Spleen (tissue), 11 donors: ENCODE data around the gene HSF2. TPM values are rescaled to one million over a fixed set of nuclear protein-coding genes. Genes with fewer than 3 reads are reported as not detected.

ENCODE experiments used
- DNase-seq: peaks from one replicate; pipeline ENCODE4 v3.0.0-alpha.2; 2020
- H3K27ac ChIP-seq, 8 donors: fragments of 200-600 bp; sonication (generic) in 7 of 8; 1 replicate in 4 of 8; 2 replicates in 4 of 8; pipeline versions ENCODE4 v1.5.0 to v1.8.0; 2016 to 2021; ENCODE audit warnings: inconsistent platforms in 4 of 8, mild to moderate bottlenecking in 4 of 8, moderate library complexity in 1 of 8
- H3K27me3 ChIP-seq, 7 donors: fragments of 200-600 bp; sonication (generic) in 6 of 7; replicated peaks in 1 of 7; 1 replicate in 4 of 7; 2 replicates in 3 of 7; pipeline versions ENCODE4 v1.5.0 to v1.8.0; 2016 to 2021; ENCODE audit warnings: inconsistent platforms in 3 of 7, mild to moderate bottlenecking in 1 of 7
- H3K36me3 ChIP-seq, 6 donors: fragments of 200-600 bp; sonication (generic) in 5 of 6; 1 replicate in 4 of 6; 2 replicates in 2 of 6; pipeline versions ENCODE4 v1.5.0 to v1.8.0; 2016 to 2021; ENCODE audit warnings: inconsistent platforms in 2 of 6
- H3K4me1 ChIP-seq, 6 donors: fragments of 200-600 bp; sonication (generic) in 5 of 6; 1 replicate in 3 of 6; 2 replicates in 3 of 6; pipeline versions ENCODE4 v1.5.0 to v1.8.0; 2016 to 2021; ENCODE audit warnings: inconsistent platforms in 3 of 6
- H3K4me3 ChIP-seq, 8 donors: fragments of 200-600 bp; sonication (generic) in 7 of 8; 1 replicate in 4 of 8; 2 replicates in 4 of 8; pipeline versions ENCODE4 v1.5.0 to v1.8.0; 2016 to 2021; ENCODE audit warnings: inconsistent platforms in 4 of 8, mild to moderate bottlenecking in 4 of 8, moderate library complexity in 2 of 8
- H3K9me3 ChIP-seq, 8 donors: fragments of 200-600 bp; sonication (generic) in 7 of 8; 1 replicate in 4 of 8; 2 replicates in 4 of 8; pipeline versions ENCODE4 v1.5.0 to v1.8.0; 2016 to 2021; ENCODE audit warnings: inconsistent platforms in 4 of 8
- CTCF ChIP-seq, 11 experiments: fragments of 200-600 bp in 7 of 11; fragments of 450-650 bp in 4 of 11; sonication (generic) in 4 of 11; IDR thresholded peaks in 8 of 11; conservative IDR thresholded peaks in 3 of 11; 1 replicate in 7 of 11; 2 replicates in 4 of 11; pipeline versions ENCODE4 v1.4.0 to v1.8.0; 2016 to 2021; ENCODE audit warnings: antibody characterized with exemption in 11 of 11, inconsistent platforms in 4 of 11, mild to moderate bottlenecking in 1 of 11
- POLR2A ChIP-seq, 3 donors: fragments of 450-650 bp; IDR thresholded peaks; one replicate each; pipeline ENCODE4 v1.5.1; 2017; ENCODE audit warnings: antibody characterized with exemption in 3 of 3, mild to moderate bottlenecking in 1 of 3
- POLR2AphosphoS5 ChIP-seq, 3 donors: sonication (generic); formaldehyde crosslinking; IDR thresholded peaks; one replicate each; pipeline ENCODE4 v1.5.1; 2017; ENCODE audit warnings: antibody characterized with exemption in 3 of 3
- WGBS, 5 donors: extraction: QIAGEN DNeasy Blood & Tissue Kit in 3 of 5; methylation state at CpG; one replicate each; pipeline versions ENCODE4 v1.1.5 to v1.1.7; 2013 to 2018; 5-methylcytosine and 5-hydroxymethylcytosine counted together
- intact Hi-C: fragments of 100-400 bp; cut with DNase I; formaldehyde crosslinking; loops from one replicate; pipeline ENCODE4 v1.15.0; 2023; ENCODE audit warnings: low total_unique reads
- polyA plus RNA-seq, 3 donors: library from polyadenylated mRNA; stranded (reverse); fragments of 200-250 nt; gene quantifications; one replicate each; pipeline ENCODE4 v1.2.1, GENCODE V29; 2013
- total RNA-seq, 7 donors: library from RNA; depleted of rRNA in 3 of 7; stranded (reverse); fragments of >200 nt in 3 of 7; fragmentation: NEBNext Ultra II Directional in 4 of 7; extraction: Animal tissue kit (Norgen Biotek cat#: 25700) in 4 of 7; gene quantifications; one replicate each; pipeline versions ENCODE4 v1.1.0 to v1.2.1, GENCODE V29; 2016 to 2021
- donor health status: healthy with polysubstance abuse.
- donor health status: DM: no; HTN: no; CAD: no; lungs with moderate emphysema.
- donor health status: DM: no; HTN: no; CAD: no.
- donor health status: Bipolar disorder and iron deficiency.
- donor health status: healthy.
- donor health status: DM: no; HTN: no; CAD: no.
- donor health status: DM: yes; HTN: yes; CAD: no.

Gene HSF2
- total and polyA plus RNA-seq, 10 donors: 7.5 to 18.2 (median 10.6) TPM

GRCh38 chr6:122381494-122382265 is 17.8 kb upstream of the HSF2 start:
- Histone ChIP-seq H3K27me3 (peaks cover 0 to 2% (median 0%) of the 10 kb centered on the region in 7 donors), H3K4me1 (peaks cover 0 to 7% (median 0%) of the 10 kb centered on the region in 6 donors), H3K9me3 (no peaks in the 10 kb centered on the region), H3K27ac (no peak overlapping the region), H3K4me3 (no peak overlapping the region), H3K36me3 (no peaks in the 10 kb centered on the region)
- TF ChIP-seq POLR2A (IDR thresholded peaks at IDR 0.05): no peak
- peak; percentile 31 to 78 (median 60) for TF ChIP-seq CTCF (IDR thresholded peaks at IDR 0.05 in 8 of 11, conservative IDR thresholded peaks at IDR 0.05 in 3 of 11)
- peak in 1 of 3 donors; percentile 9 for TF ChIP-seq POLR2AphosphoS5 (IDR thresholded peaks at IDR 0.05)
- no peak for DNase-seq
- intact Hi-C loops: loop anchor here (5.0 kb wide), 1 partner anchor 151 kb away; no protein-coding TSS in a partner anchor
- 22 to 34% (median 26%) methylated on average over 8 of the region's 8 CpGs for WGBS, 5 donors

GRCh38 chr6:122385857-122386612 is 13.4 kb upstream of the HSF2 start:
- 56 to 90% (median 73%) methylated on average over 3 of the region's 3 CpGs for WGBS, 5 donors
- H3K4me1 ChIP-seq: peaks cover 0 to 7% (median 0%) of the 10 kb centered on the region in 6 donors

GRCh38 chr6:122388945-122389344 is 10.5 kb upstream of the HSF2 start:
- Histone ChIP-seq H3K27ac (no peak overlapping the region), H3K4me3 (no peak overlapping the region), H3K27me3 (peaks cover 0 to 5% (median 0%) of the 10 kb centered on the region in 7 donors), H3K4me1 (no peaks in the 10 kb centered on the region), H3K36me3 (no peaks in the 10 kb centered on the region), H3K9me3 (no peaks in the 10 kb centered on the region)
- DNase-seq: no peak
- intact Hi-C loops: no loop called here
- TF ChIP-seq CTCF (IDR thresholded peaks at IDR 0.05 in 8 of 11, conservative IDR thresholded peaks at IDR 0.05 in 3 of 11) (no peak), POLR2A (IDR thresholded peaks at IDR 0.05) (no peak), POLR2AphosphoS5 (IDR thresholded peaks at IDR 0.05) (no peak)
- 88 to 96% (median 90%) methylated on average over 2 of the region's 2 CpGs for WGBS, 5 donors

More at GRCh38 chr6:122385857-122386612, 13.4 kb upstream of the HSF2 start:
- no peaks in the 10 kb centered on the region for H3K36me3 ChIP-seq
- H3K9me3 ChIP-seq: no peaks in the 10 kb centered on the region
- H3K27me3 ChIP-seq: peaks cover 0 to 5% (median 0%) of the 10 kb centered on the region in 7 donors
- no peak for DNase-seq
- H3K27ac ChIP-seq: no peak overlapping the region
- intact Hi-C loops: no loop called here
- TF ChIP-seq POLR2AphosphoS5 (IDR thresholded peaks at IDR 0.05): no peak
- TF ChIP-seq POLR2A (IDR thresholded peaks at IDR 0.05): no peak
- TF ChIP-seq CTCF (IDR thresholded peaks at IDR 0.05 in 8 of 11, conservative IDR thresholded peaks at IDR 0.05 in 3 of 11): no peak
- no peak overlapping the region for H3K4me3 ChIP-seq
